HCT116 (cell line): ENCODE results near the gene INTS14. TPM values are rescaled to one million over a fixed set of nuclear protein-coding genes. Genes with fewer than 3 reads are reported as not detected.
"Not testable (repeated sequence)": the region's sequence is repeated elsewhere in the genome, so short reads cannot be mapped to it uniquely, and the experiment has no call there.

Experiments
- ATAC-seq: fragments of 200-7000 bp; cut with Tn5 transposase; 2 replicates; pipeline ENCODE4 v1.9.1; 2020; ENCODE audit warnings: mild to moderate bottlenecking, moderate library complexity
- BruUV-seq: library from RNA; stranded (reverse); fragments of 400-500 nt; replicated peaks from 2 replicates; lab custom pipeline; 2021; lab: Mats Ljungman, UMichigan
- CTCF ChIA-PET: fragments of 300-600 bp; sonication (Branson Sonifier 250); formaldehyde crosslinking; loops from one replicate; lab custom pipeline; 2021; ENCODE audit warnings: antibody characterized with exemption; lab: Charles Lee
- POLR2A ChIA-PET: fragments of 300-600, 350-600 bp; sonication (Branson Sonifier 250); formaldehyde crosslinking; loops from one replicate; lab custom pipeline; 2021; ENCODE audit warnings: antibody characterized with exemption; lab: Charles Lee
- RAD21 ChIA-PET, 2 experiments: fragments of 300-600 bp; sonication (Branson Sonifier 250); formaldehyde crosslinking; loops; one replicate each; lab custom pipeline; 2023; ENCODE audit warnings: low total read pairs in 2 of 2; ENCODE audit not compliant: uncharacterized antibody in 2 of 2, unreplicated experiment in 2 of 2, low non-redundant PET in 1 of 2; lab: Charles Lee
- DNase-seq: peaks from one replicate; pipeline ENCODE4 v3.0.0-alpha.2; 2010; ENCODE audit warnings: low read depth, low spot score
- H2AFZ ChIP-seq: fragments of 200-600 bp; shearing (Covaris generic), sonication (generic); 2 replicates; pipeline ENCODE4 v1.6.1; 2017; ENCODE audit warnings: low read depth, mixed run types, mixed read lengths, antibody characterized with exemption, low read length; ENCODE audit not compliant: poor library complexity, severe bottlenecking
- H3K27ac ChIP-seq: 2 replicates; pipeline ENCODE4 v1.5.1; 2012; ENCODE audit warnings: low read depth, low read length
- H3K27me3 ChIP-seq: fragments of 200-600 bp; sonication (generic); 2 replicates; pipeline ENCODE4 v1.6.1; 2016; ENCODE audit warnings: mixed run types, low read length, mixed read lengths; ENCODE audit not compliant: insufficient read depth
- H3K36me3 ChIP-seq, 2 experiments: fragments of 200-500 bp in 1 of 2; fragments of 200-600 bp in 1 of 2; sonication (Bioruptor generic) in 1 of 2; sonication (generic) in 1 of 2; 2 replicates each; pipeline versions ENCODE4 v1.5.1 to v1.6.1; 2014 to 2016; ENCODE audit warnings: low read length in 2 of 2, inconsistent platforms in 1 of 2, mixed read lengths in 1 of 2, mixed run types in 1 of 2; ENCODE audit not compliant: insufficient read depth in 2 of 2, control insufficient read depth in 1 of 2
- H3K4me1 ChIP-seq, 2 experiments: fragments of 200-600 bp in 1 of 2; sonication (generic) in 1 of 2; 2 replicates each; pipeline versions ENCODE4 v1.5.1 to v1.6.1; 2012 to 2017; ENCODE audit warnings: low read length in 2 of 2, inconsistent platforms in 1 of 2, mild to moderate bottlenecking in 1 of 2, mixed read lengths in 1 of 2, mixed run types in 1 of 2, moderate library complexity in 1 of 2; ENCODE audit not compliant: insufficient read depth in 2 of 2, control insufficient read depth in 1 of 2
- H3K4me2 ChIP-seq: fragments of 200-600 bp; sonication (generic); 2 replicates; pipeline ENCODE4 v1.6.1; 2017; ENCODE audit warnings: mixed run types, low read length, mixed read lengths
- H3K4me3 ChIP-seq, 2 experiments: fragments of 200-600 bp in 1 of 2; sonication (generic) in 1 of 2; replicated peaks in 1 of 2; 2 replicates each; pipeline ENCODE4 v1.5.1; 2011 to 2016; ENCODE audit warnings: low read length in 2 of 2, control low read depth in 1 of 2, low read depth in 1 of 2, mild to moderate bottlenecking in 1 of 2, mixed read lengths in 1 of 2, mixed run types in 1 of 2
- H3K79me2 ChIP-seq: fragments of 200-600 bp; sonication (generic); 2 replicates; pipeline ENCODE4 v1.6.1; 2017; ENCODE audit warnings: mild to moderate bottlenecking, mixed run types, low read length, moderate library complexity, mixed read lengths; ENCODE audit not compliant: insufficient read depth
- H3K9ac ChIP-seq: fragments of 200-600 bp; sonication (generic); 2 replicates; pipeline ENCODE4 v1.6.1; 2016; ENCODE audit warnings: low read length, mixed read lengths
- H3K9me2 ChIP-seq: fragments of 200-600 bp; sonication (generic), shearing (Covaris generic); 2 replicates; pipeline ENCODE4 v1.6.1; 2017; ENCODE audit warnings: mixed run types, mild to moderate bottlenecking, moderate library complexity; ENCODE audit not compliant: insufficient read depth
- H3K9me3 ChIP-seq, 2 experiments: fragments of 200-500 bp in 1 of 2; fragments of 200-600 bp in 1 of 2; sonication (Bioruptor generic) in 1 of 2; sonication (generic) in 1 of 2; 2 replicates each; pipeline ENCODE4 v1.6.1; 2014 to 2017; ENCODE audit warnings: low read length in 2 of 2, mixed read lengths in 2 of 2, inconsistent platforms in 1 of 2, low read depth in 1 of 2, mild to moderate bottlenecking in 1 of 2, mixed run types in 1 of 2, moderate library complexity in 1 of 2; ENCODE audit not compliant: control insufficient read depth in 1 of 2, insufficient read depth in 1 of 2
- H4K20me1 ChIP-seq: fragments of 200-600 bp; sonication (generic), shearing (Covaris generic); 2 replicates; pipeline ENCODE4 v1.6.1; 2017; ENCODE audit warnings: mixed run types, mild to moderate bottlenecking, moderate library complexity; ENCODE audit not compliant: insufficient read depth
- CBX3 ChIP-seq: IDR thresholded peaks from 2 replicates; pipeline ENCODE4 v1.6.1; 2012; ENCODE audit warnings: low read depth
- CEBPB ChIP-seq: IDR thresholded peaks from 2 replicates; pipeline ENCODE4 v1.6.1; 2012; ENCODE audit warnings: low read depth
- EZH2 ChIP-seq: fragments of 200-600 bp; sonication (generic); IDR thresholded peaks from 2 replicates; pipeline ENCODE4 v1.6.1; 2017; ENCODE audit warnings: antibody characterized with exemption, mixed run types
- EZH2phosphoT487 ChIP-seq: fragments of 200-600 bp; IDR thresholded peaks from 2 replicates; pipeline ENCODE4 v1.6.1; 2018; ENCODE audit warnings: antibody characterized with exemption, borderline replicate concordance
- FOSL1 ChIP-seq: IDR thresholded peaks from 2 replicates; pipeline ENCODE4 v1.6.1; 2012; ENCODE audit warnings: low read depth
- POLR2AphosphoS5 ChIP-seq: IDR thresholded peaks from 2 replicates; pipeline ENCODE4 v1.6.1; 2011; ENCODE audit warnings: mild to moderate bottlenecking, low read depth, low read length, moderate library complexity
- RAD21 ChIP-seq: IDR thresholded peaks from 2 replicates; pipeline ENCODE4 v1.6.1; 2012; ENCODE audit warnings: low read depth, mild to moderate bottlenecking
- REST ChIP-seq: IDR thresholded peaks from 2 replicates; pipeline ENCODE4 v1.6.1; 2012; ENCODE audit warnings: low read depth
- SP1 ChIP-seq: IDR thresholded peaks from 2 replicates; pipeline ENCODE4 v1.6.1; 2012; ENCODE audit warnings: low read depth
- ZBTB33 ChIP-seq: IDR thresholded peaks from 2 replicates; pipeline ENCODE4 v1.6.1; 2011; ENCODE audit warnings: mild to moderate bottlenecking, low read length, moderate library complexity; ENCODE audit not compliant: insufficient replicate concordance; ENCODE audit errors: extremely low read depth
- ZNF274 ChIP-seq: fragments of 200-500 bp; sonication (Bioruptor generic); IDR thresholded peaks from 2 replicates; pipeline ENCODE4 v1.6.1; 2014; ENCODE audit warnings: mild to moderate bottlenecking, low read depth, low read length, inconsistent platforms
- intact Hi-C: fragments of 100-400 bp; cut with micrococcal nuclease; formaldehyde crosslinking; loops from 2 replicates; pipeline ENCODE4 v1.10.0; 2022
- total RNA-seq: library from RNA; stranded (reverse); gene quantifications from one replicate; pipeline ENCODE4 v1.2.1, GENCODE V29; 2021; ENCODE audit not compliant: unreplicated experiment

INTS14 gene
- total RNA-seq, 1 experiment from 2014 or later, result 50.1 TPM

GRCh38 chr15:65550681-65551098 is 60.2 kb downstream of the INTS14 start (continued):
- TF ChIP-seq REST (no peak), POLR2AphosphoS5 (no peak), RAD21 (no peak)

GRCh38 chr15:65549288-65549687 is 61.6 kb downstream of the INTS14 start:
- Histone ChIP-seq H4K20me1 (peaks cover 16% of the 10 kb centered on the region; the same call in 1 of the 2 replicates), H3K79me2 (peaks cover 88% of the 10 kb centered on the region)
- DNase-seq, H3K36me3 ChIP-seq, intact Hi-C loops, CTCF ChIA-PET, H3K4me2 ChIP-seq, H2AFZ ChIP-seq, H3K4me1 ChIP-seq, ATAC-seq, BruUV-seq, H3K27ac ChIP-seq, H3K27me3 ChIP-seq, H3K4me3 ChIP-seq, H3K9me3 ChIP-seq, H3K9me2 ChIP-seq, RAD21 ChIA-PET, H3K9ac ChIP-seq: not testable (repeated sequence)
- POLR2A ChIA-PET, result interaction anchor here (0.6 kb wide), 1 partner anchor 14 kb away, joined by 3 read pairs; no protein-coding TSS in a partner anchor

- H4K20me1 ChIP-seq, result peaks cover 23% of the 10 kb centered on the region; the same call in 1 of the 2 replicates
- BruUV-seq, result no TSS peak
These were observed 63.1 kb downstream of the INTS14 start for GRCh38 chr15:65547841-65548240.

More at GRCh38 chr15:65547841-65548240, 63.1 kb downstream of the INTS14 start:
- no peak overlapping the region for H3K4me2 ChIP-seq
- ChIA-PET POLR2A (no interaction called here), RAD21 (no interaction called here)
- no peak overlapping the region for H2AFZ ChIP-seq
- DNase-seq, result no peak
- no peak overlapping the region for H3K9ac ChIP-seq
- no peaks in the 10 kb centered on the region for H3K9me3 ChIP-seq
- H3K27me3 ChIP-seq, result no peaks in the 10 kb centered on the region
- H3K27ac ChIP-seq, result no peak overlapping the region
- TF ChIP-seq FOSL1 (no peak), SP1 (no peak), EZH2 (no peak), EZH2phosphoT487 (no peak), ZBTB33 (no peak), CBX3 (no peak), CEBPB (no peak), RAD21 (no peak), ZNF274 (no peak)
- TF ChIP-seq, all 23 proteins: peak for 0
- Histone ChIP-seq H3K4me3 (no peak overlapping the region), H3K36me3 (no peaks in the 10 kb centered on the region), H3K4me1 (no peaks in the 10 kb centered on the region), H3K9me2 (no peaks in the 10 kb centered on the region), H3K79me2 (peaks cover 89% of the 10 kb centered on the region)
- CTCF ChIA-PET, result no interaction called here
- intact Hi-C loops, result no loop called here
- no peak for ATAC-seq
